ENCODE results near the gene NEUROG2. TPM values are rescaled to one million over a fixed set of nuclear protein-coding genes. Genes with fewer than 3 reads are reported as not detected.
"Not testable (repeated sequence)": the region's sequence is repeated elsewhere in the genome, so short reads cannot be mapped to it uniquely, and the experiment has no call there.

Gene NEUROG2
- total RNA-seq, 1 experiment from 2014 or later: not detected

DNA sequence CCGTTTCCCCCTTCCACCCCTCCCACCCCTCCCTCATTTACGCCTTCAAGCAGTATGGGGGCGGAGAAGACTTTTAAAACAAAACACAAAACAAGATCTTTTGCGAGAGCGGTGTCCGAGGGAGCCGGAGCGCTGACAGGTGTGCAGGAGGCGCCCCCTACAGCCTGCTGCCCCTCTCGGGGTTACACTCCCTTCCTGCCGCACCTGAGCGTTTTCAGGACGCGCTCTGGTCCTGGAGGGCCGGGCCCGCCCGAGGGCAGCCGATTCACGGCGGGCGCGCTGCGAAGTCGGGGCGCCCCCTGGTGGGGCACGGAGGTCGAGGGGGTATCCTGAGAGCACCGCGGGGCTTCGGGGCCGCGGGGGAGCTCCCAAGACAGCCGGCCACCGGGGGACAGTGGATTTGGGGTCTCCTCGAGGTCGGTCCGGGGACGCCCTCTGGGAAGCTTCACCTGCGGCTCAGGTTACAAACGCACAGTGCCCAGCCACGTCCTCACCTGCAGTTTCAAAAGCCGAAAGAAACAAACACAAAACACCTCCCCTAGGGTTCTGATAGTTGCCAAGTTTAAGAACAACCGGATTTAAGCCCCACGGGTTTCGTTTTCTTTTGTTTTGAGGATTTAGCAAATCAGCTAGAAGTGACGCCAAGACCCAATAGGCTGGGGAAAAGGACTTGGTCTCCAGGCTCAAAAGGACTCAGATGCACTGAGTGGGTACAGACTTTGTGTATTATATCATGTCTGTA is 8.0 kb upstream of the NEUROG2 start:
- H3K9me3 ChIP-seq (ENCODE audit: low read length): no peaks in the 10 kb centered on the region
- intact Hi-C loops (cut with micrococcal nuclease): loop anchor here (1.0 to 2.0 kb wide), 3 partner anchors 81 to 196 kb away; no protein-coding TSS in a partner anchor
- H2AFZ ChIP-seq (ENCODE audit: low read length): peak overlapping the region; percentile 98
- ATAC-seq: peak; percentile 92
- H3K4me2 ChIP-seq (ENCODE audit: low read length): peak overlapping the region; percentile 93
- BruUV-seq (replicated peaks): no TSS peak
- no peak for TF ChIP-seq EZH2 (IDR thresholded peaks at IDR 0.05; ENCODE audit: low read length, unreplicated experiment)
- TF ChIP-seq, protein P1, sequence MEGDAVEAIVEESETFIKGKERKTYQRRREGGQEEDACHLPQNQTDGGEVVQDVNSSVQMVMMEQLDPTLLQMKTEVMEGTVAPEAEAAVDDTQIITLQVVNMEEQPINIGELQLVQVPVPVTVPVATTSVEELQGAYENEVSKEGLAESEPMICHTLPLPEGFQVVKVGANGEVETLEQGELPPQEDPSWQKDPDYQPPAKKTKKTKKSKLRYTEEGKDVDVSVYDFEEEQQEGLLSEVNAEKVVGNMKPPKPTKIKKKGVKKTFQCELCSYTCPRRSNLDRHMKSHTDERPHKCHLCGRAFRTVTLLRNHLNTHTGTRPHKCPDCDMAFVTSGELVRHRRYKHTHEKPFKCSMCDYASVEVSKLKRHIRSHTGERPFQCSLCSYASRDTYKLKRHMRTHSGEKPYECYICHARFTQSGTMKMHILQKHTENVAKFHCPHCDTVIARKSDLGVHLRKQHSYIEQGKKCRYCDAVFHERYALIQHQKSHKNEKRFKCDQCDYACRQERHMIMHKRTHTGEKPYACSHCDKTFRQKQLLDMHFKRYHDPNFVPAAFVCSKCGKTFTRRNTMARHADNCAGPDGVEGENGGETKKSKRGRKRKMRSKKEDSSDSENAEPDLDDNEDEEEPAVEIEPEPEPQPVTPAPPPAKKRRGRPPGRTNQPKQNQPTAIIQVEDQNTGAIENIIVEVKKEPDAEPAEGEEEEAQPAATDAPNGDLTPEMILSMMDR (conservative IDR thresholded peaks at IDR 0.05; ENCODE audit: low read depth, low read length): peak; percentile 83
- CTCF ChIA-PET: interaction anchor here (0.6 kb wide), 1 partner anchor 89 kb away, joined by 3 read pairs; no protein-coding TSS in a partner anchor
- H3K36me3 ChIP-seq (ENCODE audit: low read depth, low read length): no peaks in the 10 kb centered on the region
- peak overlapping the region; percentile 79 for H3K4me3 ChIP-seq (ENCODE audit: low read length)
- no peaks in the 10 kb centered on the region for H3K4me1 ChIP-seq (ENCODE audit: insufficient read depth, low read length)
- peaks cover 16% of the 10 kb centered on the region for H3K27me3 ChIP-seq (ENCODE audit: low read length)
- peak; percentile 71 for DNase-seq
- no peaks in the 10 kb centered on the region for H3F3A ChIP-seq (ENCODE audit: low read length, unreplicated experiment)
- H3K79me2 ChIP-seq (ENCODE audit: low read length): no peaks in the 10 kb centered on the region
- H3K9me2 ChIP-seq (replicated peaks; ENCODE audit: low read length): no peaks in the 10 kb centered on the region
- peak overlapping the region; percentile 44 for H3K9ac ChIP-seq (ENCODE audit: low read length)
- no peaks in the 10 kb centered on the region for H4K20me1 ChIP-seq (ENCODE audit: low read length)
- no peak overlapping the region for H3K27ac ChIP-seq (ENCODE audit: low read length)
- POLR2A ChIA-PET (ENCODE audit: unreplicated experiment): no interaction called here

DNA sequence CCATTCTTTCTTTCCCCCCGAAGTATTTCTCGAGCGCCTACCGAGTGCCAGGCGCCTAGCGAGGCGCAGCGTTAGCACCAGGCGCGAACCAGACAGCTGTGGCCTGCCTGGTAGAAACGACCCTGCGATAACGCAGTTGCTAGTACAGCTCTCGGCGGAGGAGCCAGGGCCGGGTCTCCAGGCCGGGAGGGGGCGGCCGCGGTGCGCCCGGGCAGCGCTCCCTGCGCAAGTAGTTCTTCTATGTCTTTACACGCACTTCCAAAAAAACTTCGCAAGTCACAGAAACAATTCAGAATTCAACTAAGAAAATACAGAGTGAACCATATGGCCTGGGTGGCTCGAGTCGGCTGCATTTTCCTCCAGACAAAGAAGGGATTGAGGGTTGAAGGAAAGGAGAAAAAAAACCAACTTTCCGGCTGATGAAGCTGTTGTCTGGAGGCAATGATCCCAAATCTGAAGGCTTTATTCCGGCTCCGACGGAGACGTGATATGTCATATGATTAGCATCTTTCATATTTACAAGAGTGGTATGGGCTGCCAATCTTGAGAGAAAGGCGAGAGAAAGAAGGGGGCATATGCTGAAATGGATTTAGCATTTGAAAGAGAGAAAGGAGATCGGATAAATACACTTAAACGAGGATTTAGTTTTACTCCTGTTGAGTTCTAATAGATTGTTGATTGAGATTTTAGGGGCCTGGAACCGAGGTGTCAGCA is 7.2 kb upstream of the NEUROG2 start:
- Histone ChIP-seq H3K36me3 (ENCODE audit: low read depth, low read length) (no peaks in the 10 kb centered on the region), H3F3A (ENCODE audit: low read length, unreplicated experiment) (no peaks in the 10 kb centered on the region), H3K4me3 (ENCODE audit: low read length) (peak overlapping the region; percentile 79), H3K27me3 (ENCODE audit: low read length) (peaks cover 24% of the 10 kb centered on the region), H2AFZ (ENCODE audit: low read length) (peak overlapping the region; percentile 98), H3K9me3 (ENCODE audit: low read length) (no peaks in the 10 kb centered on the region), H3K9ac (ENCODE audit: low read length) (no peak overlapping the region), H3K9me2 (replicated peaks; ENCODE audit: low read length) (no peaks in the 10 kb centered on the region), H3K4me2 (ENCODE audit: low read length) (peak overlapping the region; percentile 93), H4K20me1 (ENCODE audit: low read length) (no peaks in the 10 kb centered on the region), H3K27ac (ENCODE audit: low read length) (no peak overlapping the region), H3K79me2 (ENCODE audit: low read length) (no peaks in the 10 kb centered on the region), H3K4me1 (ENCODE audit: insufficient read depth, low read length) (no peaks in the 10 kb centered on the region)
- TF ChIP-seq EZH2 (IDR thresholded peaks at IDR 0.05; ENCODE audit: low read length, unreplicated experiment) (no peak), EZH2phosphoT487 (IDR thresholded peaks at IDR 0.05; ENCODE audit: borderline replicate concordance, low read length) (no peak)
- TF ChIP-seq, protein P1 (conservative IDR thresholded peaks at IDR 0.05; ENCODE audit: low read depth, low read length): no peak
- ATAC-seq: no peak
- intact Hi-C loops (cut with micrococcal nuclease): loop anchor here (2.0 kb wide), 1 partner anchor 174 kb away; no protein-coding TSS in a partner anchor
- ChIA-PET POLR2A (ENCODE audit: unreplicated experiment) (no interaction called here), CTCF (no interaction called here)
- BruUV-seq (replicated peaks): no TSS peak
- no peak for DNase-seq

DNA sequence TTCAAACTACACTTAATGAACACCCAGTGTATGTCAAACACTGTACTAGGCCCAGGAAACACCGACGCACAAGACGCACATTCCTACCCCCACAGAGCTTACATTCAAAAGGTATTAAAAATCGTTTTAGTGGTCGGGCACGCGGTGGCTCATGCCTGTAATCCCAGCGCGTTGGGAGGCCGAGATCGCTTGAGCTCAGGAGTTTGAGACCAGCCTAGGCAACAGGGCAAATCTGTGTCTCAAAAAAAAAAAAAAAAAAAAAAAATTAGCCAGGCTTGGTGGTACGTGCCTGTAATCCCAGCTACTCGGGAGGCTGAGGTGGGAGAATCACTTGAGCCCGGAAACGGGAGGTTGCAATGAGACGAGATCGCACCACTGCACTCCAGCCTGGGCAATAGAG is 6.5 kb upstream of the NEUROG2 start:
- H3K4me3 ChIP-seq (ENCODE audit: low read length); H3K36me3 ChIP-seq (ENCODE audit: low read depth, low read length); ATAC-seq; H3K9me2 ChIP-seq (replicated peaks; ENCODE audit: low read length); H3K27ac ChIP-seq (ENCODE audit: low read length); H3K79me2 ChIP-seq (ENCODE audit: low read length); H3F3A ChIP-seq (ENCODE audit: low read length, unreplicated experiment); CTCF ChIA-PET; H2AFZ ChIP-seq (ENCODE audit: low read length); H3K4me1 ChIP-seq (ENCODE audit: insufficient read depth, low read length); H3K9ac ChIP-seq (ENCODE audit: low read length); POLR2A ChIA-PET (ENCODE audit: unreplicated experiment); BruUV-seq (replicated peaks); H3K4me2 ChIP-seq (ENCODE audit: low read length); DNase-seq; H3K9me3 ChIP-seq (ENCODE audit: low read length); H4K20me1 ChIP-seq (ENCODE audit: low read length): not testable (repeated sequence)
- intact Hi-C loops (cut with micrococcal nuclease): loop anchor here (2.0 kb wide), 1 partner anchor 174 kb away; no protein-coding TSS in a partner anchor
- peaks cover 31% of the 10 kb centered on the region for H3K27me3 ChIP-seq (ENCODE audit: low read length)
